ENCODE measurements around the gene C10orf67. TPM values are rescaled to one million over a fixed set of nuclear protein-coding genes. Genes with fewer than 3 reads are reported as not detected.
"Not testable (repeated sequence)": the region's sequence is repeated elsewhere in the genome, so short reads cannot be mapped to it uniquely, and the experiment has no call there.

Gene C10orf67
- total RNA-seq, 1 donor from 2014 or later = 0.08 TPM

- no peak for ATAC-seq
Observed at GRCh38 chr10:23362069-23362830, 17.7 kb upstream of the C10orf67 start.

- no peak for ATAC-seq
Observed at GRCh38 chr10:23361665-23362064, 17.1 kb upstream of the C10orf67 start.

GRCh38 chr10:23359692-23360380 lies 15.2 kb upstream of the C10orf67 start:
- peak; percentile 89 for ATAC-seq

- ATAC-seq = no peak
Observed at GRCh38 chr10:23358357-23358756, 13.8 kb upstream of the C10orf67 start.

GRCh38 chr10:23354630-23355279 lies 10.2 kb upstream of the C10orf67 start:
- no peak for ATAC-seq

GRCh38 chr10:23351926-23352519 lies 7.4 kb upstream of the C10orf67 start:
- ATAC-seq = peak; percentile 82

- ATAC-seq = not testable (repeated sequence)
Observed at GRCh38 chr10:23350706-23351105, 6.1 kb upstream of the C10orf67 start.

- ATAC-seq = peak; percentile 54
Observed at GRCh38 chr10:23345861-23346260, 1.3 kb upstream of the C10orf67 start.

- peak; percentile 24 for ATAC-seq
Observed at GRCh38 chr10:23343591-23344240, 881 bp downstream of the C10orf67 start.

GRCh38 chr10:23342213-23342884 lies 2.2 kb downstream of the C10orf67 start:
- no peak for ATAC-seq

- ATAC-seq = no peak
Observed at GRCh38 chr10:23341004-23341403, 3.6 kb downstream of the C10orf67 start.

- ATAC-seq = no peak
Observed at GRCh38 chr10:23340354-23340753, 4.2 kb downstream of the C10orf67 start.

GRCh38 chr10:23338886-23339285 lies 5.7 kb downstream of the C10orf67 start:
- no peak for ATAC-seq

- ATAC-seq = no peak
Observed at GRCh38 chr10:23338155-23338828, 6.3 kb downstream of the C10orf67 start.

- no peak for ATAC-seq
Observed at GRCh38 chr10:23337616-23338015, 7.0 kb downstream of the C10orf67 start.

- peak; percentile 79 for ATAC-seq
Observed at GRCh38 chr10:23331567-23332301, 12.9 kb downstream of the C10orf67 start.

- no peak for ATAC-seq
Observed at GRCh38 chr10:23330948-23331347, 13.6 kb downstream of the C10orf67 start.

- ATAC-seq = no peak
Observed at GRCh38 chr10:23326544-23327307, 17.9 kb downstream of the C10orf67 start.

GRCh38 chr10:23325132-23325531 lies 19.5 kb downstream of the C10orf67 start:
- no peak for ATAC-seq

- ATAC-seq = no peak
Observed at GRCh38 chr10:23324351-23324750, 20.2 kb downstream of the C10orf67 start.
